BLaER1 treated with 17β-estradiol and CSF1 and Interleukin-3, amounts not matched to agents 10 nM and 100 nM (cell line): ENCODE results near the gene FSTL4.

Source experiments
- H3K27ac ChIP-seq, 11 experiments: shearing (Covaris generic); formaldehyde crosslinking; 2 replicates each; pipeline ENCODE4 v1.8.1; 2022
- H3K27me3 ChIP-seq, 11 experiments: shearing (Covaris generic); formaldehyde crosslinking; 2 replicates each; pipeline ENCODE4 v1.8.1; 2022
- H3K36me3 ChIP-seq, 11 experiments: shearing (Covaris generic); formaldehyde crosslinking; 2 replicates each; pipeline ENCODE4 v1.8.1; 2022
- H3K4me1 ChIP-seq, 10 experiments: shearing (Covaris generic); formaldehyde crosslinking; 2 replicates each; pipeline ENCODE4 v1.8.1; 2022
- H3K4me2 ChIP-seq, 11 experiments: shearing (Covaris generic); formaldehyde crosslinking; 2 replicates each; pipeline ENCODE4 v1.8.1; 2022
- H3K4me3 ChIP-seq, 10 experiments: shearing (Covaris generic); formaldehyde crosslinking; 2 replicates each; pipeline ENCODE4 v1.8.1; 2022
- H3K9ac ChIP-seq, 11 experiments: shearing (Covaris generic); formaldehyde crosslinking; 2 replicates each; pipeline ENCODE4 v1.8.1; 2022
- H3K9me3 ChIP-seq, 11 experiments: shearing (Covaris generic); formaldehyde crosslinking; replicated peaks in 1 of 11; 2 replicates each; pipeline ENCODE4 v1.8.1; 2022
- H4K20me1 ChIP-seq, 11 experiments: shearing (Covaris generic); formaldehyde crosslinking; 2 replicates each; pipeline ENCODE4 v1.8.1; 2022
- Cebpa-rat ChIP-seq, 11 experiments: shearing (Covaris generic); IDR thresholded peaks; 2 replicates each; pipeline ENCODE4 v1.8.1; 2022

The FSTL4 gene

DNA sequence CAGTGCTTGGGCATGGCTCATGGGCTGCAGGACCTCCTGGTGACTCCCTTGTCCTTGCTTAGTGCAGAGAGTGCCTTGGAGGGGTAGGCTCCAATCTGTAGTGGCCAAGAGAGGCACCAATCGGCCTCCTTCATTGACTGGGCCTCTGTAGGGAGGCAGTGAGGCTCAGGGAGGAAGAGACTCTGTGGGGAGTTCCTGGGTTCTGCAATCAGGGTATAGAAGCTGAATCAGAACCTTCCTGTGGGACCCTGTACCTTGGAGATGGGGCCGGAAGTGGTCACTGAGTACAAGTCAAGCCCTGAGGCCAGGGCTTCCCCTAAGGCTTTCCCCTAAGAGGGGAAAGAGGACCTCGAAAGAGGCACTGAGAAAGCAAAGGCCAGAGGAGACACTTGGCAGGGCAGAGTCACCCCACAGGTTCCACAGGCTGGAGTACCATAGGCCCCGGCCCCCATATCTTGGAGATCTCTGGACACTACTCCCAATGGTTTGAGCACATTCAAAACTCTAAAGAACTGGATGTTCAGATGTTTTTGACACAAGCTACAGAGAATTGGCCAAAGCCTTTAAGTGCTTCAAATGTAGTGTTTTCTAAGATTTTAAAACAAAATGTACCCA lies 370.0 kb downstream of the FSTL4 start:
- peaks cover 0 to 13% (median 7%) of the 10 kb centered on the region in 11 experiments; a peak in 5 of 22 replicates for H3K9me3 ChIP-seq
- H3K27me3 ChIP-seq, result no peaks in the 10 kb centered on the region
- no peaks in the 10 kb centered on the region for H3K36me3 ChIP-seq
- TF ChIP-seq Cebpa-rat (IDR thresholded peaks at IDR 0.05), result no peak
- H3K9ac ChIP-seq, result no peak overlapping the region
- no peaks in the 10 kb centered on the region for H4K20me1 ChIP-seq
- H3K4me3 ChIP-seq, result no peak overlapping the region
- peak overlapping the region in 2 of 11 experiments; percentile 16 to 23; a peak in 1 of 22 replicates for H3K27ac ChIP-seq
- peak overlapping the region in 5 of 11 experiments; percentile 13 to 63 (median 19); a peak in 6 of 22 replicates for H3K4me2 ChIP-seq
- H3K4me1 ChIP-seq, result peaks cover 40 to 76% (median 58%) of the 10 kb centered on the region in 10 experiments

DNA sequence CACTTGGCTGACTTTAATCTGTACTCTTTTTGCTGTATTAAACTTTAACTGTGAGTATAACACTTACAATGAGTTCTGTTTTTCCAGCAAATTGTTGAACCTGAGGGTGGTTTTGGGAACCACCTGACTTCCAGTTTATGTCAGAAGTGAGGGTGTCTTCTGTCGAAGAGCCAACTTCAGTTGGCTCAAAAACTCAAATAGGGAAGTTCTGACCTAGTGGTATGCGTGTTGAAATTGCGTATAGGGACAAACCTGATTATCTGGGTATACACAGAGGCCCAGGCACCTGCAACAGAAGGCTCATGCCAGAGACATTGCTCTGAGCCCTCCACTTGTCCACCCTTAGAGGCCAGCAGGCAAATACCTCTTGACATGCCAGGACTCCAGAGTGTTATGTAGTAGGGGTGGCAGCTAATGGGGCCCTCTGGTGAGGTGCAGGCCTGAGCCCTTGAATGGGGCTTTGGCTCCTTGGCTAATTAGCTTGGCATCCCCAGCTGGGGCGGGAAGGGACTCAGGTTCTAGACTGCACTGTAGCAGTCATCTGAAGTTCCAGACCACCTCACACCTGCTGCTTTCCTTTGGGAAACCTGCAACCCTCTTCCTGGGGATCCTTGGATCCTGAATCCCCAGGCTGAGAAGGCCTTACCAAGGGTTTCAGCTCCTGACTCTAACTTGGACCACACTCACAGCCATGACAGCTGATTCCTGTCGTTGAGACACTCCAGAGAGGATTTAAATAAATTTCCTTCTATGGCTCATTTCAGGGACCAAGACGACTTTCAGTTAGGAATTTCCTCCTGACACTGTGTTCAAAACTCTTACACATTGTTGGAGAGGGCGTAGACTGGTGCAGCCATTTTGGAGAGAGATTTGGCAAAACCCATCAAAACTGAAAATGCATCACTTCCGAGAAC lies 370.9 kb downstream of the FSTL4 start:
- Histone ChIP-seq H3K4me3 (no peak overlapping the region), H3K9ac (peak overlapping the region in 1 of 11 experiments; percentile 25; a peak in 1 of 22 replicates), H3K36me3 (no peaks in the 10 kb centered on the region), H3K4me1 (peaks cover 40 to 75% (median 56%) of the 10 kb centered on the region in 10 experiments), H3K4me2 (peak overlapping the region; percentile 44 to 83 (median 63); a peak in 21 of 22 replicates), H4K20me1 (no peaks in the 10 kb centered on the region), H3K27ac (peak overlapping the region in 9 of 11 experiments; percentile 22 to 65 (median 54); a peak in 12 of 22 replicates), H3K9me3 (peaks cover 0 to 13% (median 7%) of the 10 kb centered on the region in 11 experiments; a peak in 5 of 22 replicates), H3K27me3 (no peaks in the 10 kb centered on the region)
- TF ChIP-seq Cebpa-rat (IDR thresholded peaks at IDR 0.05), result no peak

DNA sequence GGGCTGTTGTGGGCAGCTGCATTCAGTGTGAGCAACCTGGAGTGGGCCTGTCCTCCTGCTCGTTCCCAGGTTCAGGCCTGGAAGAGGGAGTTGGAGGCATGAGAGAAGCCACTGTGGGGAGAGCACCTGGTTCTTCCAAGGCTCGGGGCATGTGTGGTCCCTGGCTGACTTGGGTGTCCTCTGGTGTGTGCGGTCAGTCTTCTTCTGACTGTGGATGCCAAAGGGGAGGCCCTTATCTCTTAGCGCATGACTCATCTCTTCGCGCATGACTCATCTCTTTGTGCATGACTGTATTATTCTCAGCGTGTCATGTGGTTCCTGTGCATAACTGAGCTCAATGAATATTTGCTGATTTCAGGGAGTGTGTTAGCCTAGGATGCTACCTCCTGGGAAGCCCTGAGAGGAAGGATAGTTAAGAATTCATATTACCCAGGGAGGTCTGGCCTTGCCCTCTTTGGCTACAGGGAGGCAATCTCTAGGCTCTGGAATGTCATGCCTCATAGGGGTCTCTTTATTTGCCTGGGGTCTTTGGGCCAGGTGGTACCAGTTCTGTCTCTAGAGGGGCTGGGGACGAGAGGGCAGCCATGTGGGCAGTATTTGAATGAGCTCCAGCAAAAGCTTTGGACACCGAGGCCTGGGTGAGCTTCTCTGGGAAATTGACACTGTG lies 371.8 kb downstream of the FSTL4 start:
- peak overlapping the region; percentile 44 to 83 (median 63) for H3K4me2 ChIP-seq
- TF ChIP-seq Cebpa-rat (IDR thresholded peaks at IDR 0.05), result no peak
- no peaks in the 10 kb centered on the region for H3K36me3 ChIP-seq
- no peaks in the 10 kb centered on the region for H4K20me1 ChIP-seq
- H3K4me1 ChIP-seq, result peaks cover 38 to 69% (median 48%) of the 10 kb centered on the region in 10 experiments
- no peaks in the 10 kb centered on the region for H3K27me3 ChIP-seq
- no peak overlapping the region for H3K4me3 ChIP-seq
- peak overlapping the region in 10 of 11 experiments; percentile 12 to 65 (median 54); a peak in 18 of 22 replicates for H3K27ac ChIP-seq
- H3K9ac ChIP-seq, result peak overlapping the region in 1 of 11 experiments; percentile 25; a peak in 1 of 22 replicates
- H3K9me3 ChIP-seq, result peaks cover 0 to 13% (median 7%) of the 10 kb centered on the region in 11 experiments; a peak in 5 of 22 replicates

DNA sequence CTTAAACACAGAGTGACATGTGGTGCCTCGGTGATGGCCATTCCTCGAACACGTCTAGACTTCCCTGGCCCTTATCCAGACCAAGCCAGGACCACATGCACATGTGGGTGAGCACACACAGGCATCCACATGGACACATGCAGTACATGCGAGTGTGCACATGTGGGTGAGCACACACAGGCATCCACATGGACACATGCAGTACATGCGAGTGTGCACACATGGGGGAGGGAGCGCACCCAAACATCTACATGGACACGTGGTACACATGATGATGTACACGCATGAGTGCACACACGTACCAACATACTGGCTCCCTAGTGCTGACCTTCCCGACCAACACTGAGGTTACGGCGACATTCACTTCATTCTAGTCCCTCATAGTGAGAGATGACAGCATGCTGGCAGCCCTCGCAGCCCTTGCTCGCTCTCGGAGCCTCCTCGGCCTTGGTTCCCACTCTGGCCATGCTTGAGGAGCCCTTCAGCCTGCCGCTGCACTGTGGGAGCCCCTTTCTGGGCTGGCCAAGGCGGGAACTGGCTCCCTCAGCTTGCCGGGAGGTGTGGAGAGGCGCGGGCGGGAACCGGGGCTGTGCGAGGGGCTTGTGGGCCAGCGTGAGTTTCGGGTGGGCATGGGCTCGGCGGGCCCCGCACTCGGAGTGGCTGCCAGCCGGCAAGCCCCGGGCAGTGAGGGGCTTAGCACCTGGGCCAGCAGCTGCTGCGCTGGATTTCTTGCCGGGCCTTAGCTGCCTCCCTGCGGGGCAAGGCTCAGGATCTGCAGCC lies 373.7 kb downstream of the FSTL4 start:
- H3K9ac ChIP-seq, result no peak overlapping the region
- no peak overlapping the region for H3K4me2 ChIP-seq
- no peaks in the 10 kb centered on the region for H3K27me3 ChIP-seq
- H3K4me3 ChIP-seq, result no peak overlapping the region
- no peak overlapping the region for H3K27ac ChIP-seq
- H3K9me3 ChIP-seq, result peaks cover 0 to 13% (median 7%) of the 10 kb centered on the region in 11 experiments; a peak in 5 of 22 replicates
- no peaks in the 10 kb centered on the region for H4K20me1 ChIP-seq
- peaks cover 31 to 63% (median 42%) of the 10 kb centered on the region in 10 experiments for H3K4me1 ChIP-seq
- H3K36me3 ChIP-seq, result no peaks in the 10 kb centered on the region
- TF ChIP-seq Cebpa-rat (IDR thresholded peaks at IDR 0.05), result no peak

DNA sequence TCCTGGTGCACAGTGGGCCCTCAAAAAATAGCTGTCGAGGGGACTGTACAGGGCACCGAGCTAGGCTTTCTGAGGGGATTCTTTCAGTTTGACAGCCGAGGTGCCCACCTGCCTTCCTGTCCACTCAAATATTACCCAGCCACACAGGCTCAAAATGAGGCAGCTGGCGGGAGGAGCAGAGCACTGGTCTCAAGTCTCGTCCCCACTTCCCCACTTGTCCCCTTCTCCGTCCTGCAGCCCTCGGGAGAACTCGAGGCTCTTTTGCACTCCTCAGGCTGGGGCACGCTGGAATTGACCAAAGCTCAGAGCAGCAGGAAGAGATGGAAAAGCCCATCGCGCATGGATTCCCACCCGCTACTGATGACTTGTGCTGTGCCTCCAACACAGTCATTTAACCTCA lies 375.4 kb downstream of the FSTL4 start:
- no peaks in the 10 kb centered on the region for H3K36me3 ChIP-seq
- H3K9ac ChIP-seq, result no peak overlapping the region
- peak overlapping the region in 2 of 11 experiments; percentile 3 to 18; a peak in 1 of 22 replicates for H3K4me2 ChIP-seq
- H3K27ac ChIP-seq, result no peak overlapping the region
- H4K20me1 ChIP-seq, result no peaks in the 10 kb centered on the region
- peaks cover 0 to 13% (median 7%) of the 10 kb centered on the region in 11 experiments; a peak in 5 of 22 replicates for H3K9me3 ChIP-seq
- no peak for TF ChIP-seq Cebpa-rat (IDR thresholded peaks at IDR 0.05)
- H3K4me3 ChIP-seq, result no peak overlapping the region
- H3K27me3 ChIP-seq, result no peaks in the 10 kb centered on the region
- H3K4me1 ChIP-seq, result peaks cover 41 to 58% (median 50%) of the 10 kb centered on the region in 10 experiments

DNA sequence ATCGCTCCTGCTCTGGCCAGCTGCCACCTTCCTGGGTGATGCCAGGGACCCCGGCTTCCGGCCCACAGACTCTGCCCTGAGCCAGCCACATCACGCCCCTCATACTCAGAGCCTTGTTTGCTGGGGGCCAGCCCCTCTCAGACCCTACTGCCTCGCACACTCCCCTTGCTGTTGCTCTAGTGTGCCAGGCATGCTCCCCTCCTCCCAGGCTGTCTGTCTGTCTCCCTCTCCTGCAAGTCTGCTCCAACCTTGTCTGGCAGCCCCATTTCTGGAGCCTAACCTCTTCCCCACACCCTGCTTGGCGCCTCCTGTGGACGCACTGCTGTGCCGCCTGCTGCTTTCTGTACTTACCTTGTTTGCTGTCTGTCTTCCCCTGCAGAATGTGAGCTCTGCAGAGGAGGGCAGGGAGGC lies 375.8 kb downstream of the FSTL4 start:
- no peaks in the 10 kb centered on the region for H3K36me3 ChIP-seq
- H4K20me1 ChIP-seq, result no peaks in the 10 kb centered on the region; a peak in 1 of 22 replicates
- H3K27ac ChIP-seq, result no peak overlapping the region
- no peak overlapping the region for H3K4me3 ChIP-seq
- H3K27me3 ChIP-seq, result no peaks in the 10 kb centered on the region
- no peak overlapping the region for H3K4me2 ChIP-seq
- no peak overlapping the region for H3K9ac ChIP-seq
- TF ChIP-seq Cebpa-rat (IDR thresholded peaks at IDR 0.05), result no peak
- H3K9me3 ChIP-seq, result peaks cover 0 to 13% (median 7%) of the 10 kb centered on the region in 11 experiments; a peak in 5 of 22 replicates
- H3K4me1 ChIP-seq, result peaks cover 42 to 54% (median 48%) of the 10 kb centered on the region in 10 experiments

DNA sequence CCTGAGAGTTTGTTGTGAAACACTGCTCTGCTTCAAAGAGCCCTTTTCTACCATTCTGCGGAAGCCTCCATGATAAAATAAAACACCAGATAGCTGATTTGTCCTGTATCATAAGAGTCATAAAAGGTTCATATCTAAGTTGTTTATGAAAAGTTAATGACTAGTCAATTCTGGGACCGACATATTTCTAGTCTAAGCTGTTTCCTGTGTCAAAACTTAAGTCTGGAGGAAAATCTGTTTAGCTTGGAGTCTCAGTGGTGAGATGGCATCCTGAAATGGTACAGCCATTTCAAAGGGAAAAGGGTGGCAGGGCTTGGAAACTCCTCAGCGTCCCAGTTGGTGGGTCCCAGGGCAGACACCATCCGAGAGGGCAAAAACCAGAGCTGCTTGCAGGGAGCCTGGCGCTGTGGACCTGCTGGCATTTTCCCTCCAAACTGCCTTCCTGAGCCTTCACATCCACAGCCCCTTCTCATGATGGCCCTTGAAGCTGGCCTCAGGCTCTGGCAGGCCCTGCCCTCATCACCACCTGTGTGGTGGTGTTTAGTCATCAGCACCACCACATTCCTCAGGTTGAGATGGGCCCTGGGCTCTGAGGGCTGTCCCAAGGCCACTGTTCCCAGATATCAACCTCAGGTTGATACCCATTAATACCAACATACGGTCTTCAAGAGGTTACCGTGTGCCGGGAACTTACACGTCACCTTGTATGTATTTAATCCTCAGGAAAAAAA lies 376.5 kb downstream of the FSTL4 start:
- Histone ChIP-seq H3K4me2 (no peak overlapping the region), H3K36me3 (no peaks in the 10 kb centered on the region), H4K20me1 (no peaks in the 10 kb centered on the region; a peak in 1 of 22 replicates), H3K27ac (no peak overlapping the region), H3K4me3 (no peak overlapping the region), H3K27me3 (no peaks in the 10 kb centered on the region), H3K9me3 (peaks cover 0 to 13% (median 7%) of the 10 kb centered on the region in 11 experiments; a peak in 5 of 22 replicates), H3K4me1 (peaks cover 36 to 49% (median 42%) of the 10 kb centered on the region in 10 experiments), H3K9ac (no peak overlapping the region)
- TF ChIP-seq Cebpa-rat (IDR thresholded peaks at IDR 0.05), result no peak
